CD8-positive, alpha-beta memory T cell (primary cell): ENCODE results near the gene PTRH1. TPM values are rescaled to one million over a fixed set of nuclear protein-coding genes. Genes with fewer than 3 reads are reported as not detected.

Experiments used
- CTCF ChIA-PET: fragments of 350-600 bp; sonication (Branson Sonifier 250); formaldehyde crosslinking; loops from one replicate; lab custom pipeline; 2021; ENCODE audit warnings: antibody characterized with exemption; lab: Charles Lee
- POLR2A ChIA-PET: fragments of 350-600 bp; sonication (Branson Sonifier 250); formaldehyde crosslinking; loops from one replicate; lab custom pipeline; 2021; ENCODE audit warnings: antibody characterized with exemption; lab: Charles Lee
- DNase-seq, 5 donors: peaks; one replicate each; pipeline versions ENCODE4 v3.0.0 to v3.0.0-alpha.2; 2020 to 2022; ENCODE audit warnings: mixed read lengths in 1 of 5
- H3K27ac ChIP-seq: one replicate; pipeline ENCODE4 v1.7.0; 2013; ENCODE audit warnings: low read depth, mild to moderate bottlenecking, low read length, moderate library complexity
- H3K27me3 ChIP-seq: 2 replicates; pipeline ENCODE4 v1.7.0; 2013; ENCODE audit warnings: low read length, mild to moderate bottlenecking; ENCODE audit not compliant: insufficient read depth, poor library complexity, severe bottlenecking
- H3K36me3 ChIP-seq: 2 replicates; pipeline ENCODE4 v1.7.0; 2013; ENCODE audit warnings: mild to moderate bottlenecking, low read length, moderate library complexity; ENCODE audit not compliant: insufficient read depth
- H3K4me1 ChIP-seq: 2 replicates; pipeline ENCODE4 v1.7.0; 2013; ENCODE audit warnings: mild to moderate bottlenecking, low read length, moderate library complexity; ENCODE audit not compliant: insufficient read depth
- H3K4me3 ChIP-seq: 2 replicates; pipeline ENCODE4 v1.7.0; 2013; ENCODE audit warnings: mild to moderate bottlenecking, low read length
- H3K9me3 ChIP-seq: 2 replicates; pipeline ENCODE4 v1.7.0; 2013; ENCODE audit warnings: mild to moderate bottlenecking, low read length
- H3K27ac Mint-ChIP-seq, 8 donors: one replicate each; pipeline ENCODE4 v1.8.0; 2020 to 2021; ENCODE audit warnings: mixed read lengths in 8 of 8, mild to moderate bottlenecking in 6 of 8, inconsistent platforms in 3 of 8, moderate library complexity in 3 of 8
- H3K27me3 Mint-ChIP-seq, 2 donors: one replicate each; pipeline ENCODE4 v1.8.0; 2020 to 2021; ENCODE audit warnings: mixed read lengths in 2 of 2, mild to moderate bottlenecking in 1 of 2, moderate library complexity in 1 of 2
- H3K36me3 Mint-ChIP-seq, 3 donors: one replicate each; pipeline ENCODE4 v1.8.0; 2020 to 2021; ENCODE audit warnings: mixed read lengths in 3 of 3, inconsistent platforms in 1 of 3, mild to moderate bottlenecking in 1 of 3
- H3K4me1 Mint-ChIP-seq, 3 donors: one replicate each; pipeline ENCODE4 v1.8.0; 2020 to 2021; ENCODE audit warnings: mixed read lengths in 3 of 3, inconsistent platforms in 1 of 3, mild to moderate bottlenecking in 1 of 3
- H3K4me3 Mint-ChIP-seq, 7 donors: one replicate each; pipeline ENCODE4 v1.8.0; 2020 to 2021; ENCODE audit warnings: mixed read lengths in 7 of 7, mild to moderate bottlenecking in 6 of 7, moderate library complexity in 4 of 7, inconsistent platforms in 2 of 7
- H3K9me3 Mint-ChIP-seq, 5 donors: one replicate each; pipeline ENCODE4 v1.8.0; 2020 to 2022; ENCODE audit warnings: mixed read lengths in 5 of 5, mild to moderate bottlenecking in 3 of 5, moderate library complexity in 2 of 5, inconsistent platforms in 1 of 5
- polyA plus RNA-seq: library from polyadenylated mRNA; unstranded; fragments of 300-500 nt; fragmentation: Illumina TruSeq; gene quantifications from one replicate; pipeline ENCODE4 v1.2.3, GENCODE V29; 2021
- total RNA-seq, 2 experiments: library from RNA; stranded (reverse); gene quantifications; one replicate each; pipeline ENCODE4 v1.2.3, GENCODE V29; 2021

The PTRH1 gene
- total and polyA plus RNA-seq, 3 experiments from 2014 or later: 34.4 to 40.7 (median 35.9) TPM

DNA sequence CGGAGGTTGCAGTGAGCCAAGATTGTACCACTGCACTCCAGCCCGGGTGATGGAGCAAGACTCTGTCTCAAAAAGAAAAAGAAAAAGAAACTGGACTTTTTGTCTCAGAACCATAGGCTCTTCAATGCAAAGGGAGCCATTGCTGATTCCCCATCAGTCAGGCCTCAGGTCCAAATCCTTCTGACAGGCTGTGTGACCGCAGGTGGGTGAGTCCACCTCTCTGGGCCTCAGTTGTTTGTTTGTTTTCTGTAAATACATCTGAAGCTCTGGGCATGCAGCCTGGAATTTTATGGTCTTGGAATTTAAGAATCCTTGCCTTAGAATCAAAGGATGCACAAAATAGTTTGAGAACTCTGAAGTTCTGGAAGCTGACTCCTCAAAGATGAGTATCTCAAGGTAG is 40.8 kb upstream of the PTRH1 start:
- Mint-ChIP-seq H3K4me3 (no peak overlapping the region), H3K9me3 (no peaks in the 10 kb centered on the region), H3K27ac (no peak overlapping the region), H3K27me3 (no peaks in the 10 kb centered on the region), H3K36me3 (peaks cover 0 to 50% (median 0%) of the 10 kb centered on the region in 3 donors), H3K4me1 (peaks cover 12 to 22% (median 18%) of the 10 kb centered on the region in 3 donors)
- Histone ChIP-seq H3K4me1 (no peaks in the 10 kb centered on the region), H3K9me3 (no peaks in the 10 kb centered on the region), H3K4me3 (no peak overlapping the region), H3K27ac (no peak overlapping the region), H3K27me3 (no peaks in the 10 kb centered on the region), H3K36me3 (peaks cover 10% of the 10 kb centered on the region)
- no peak for DNase-seq
- ChIA-PET POLR2A (no interaction called here), CTCF (interaction anchor here (1.4 to 2.5 kb wide), 2 partner anchors 21 to 29 kb away, joined by 3 to 9 read pairs; partner anchors contain the start of genes CDK9 and TOR2A)

GRCh38 chr9:127755061-127756060 is 39.9 kb upstream of the PTRH1 start:
- no peak overlapping the region for H3K4me3 Mint-ChIP-seq
- H3K36me3 ChIP-seq: peaks cover 15% of the 10 kb centered on the region
- peak overlapping the region in 1 of 8 donors; percentile 79 for H3K27ac Mint-ChIP-seq
- H3K27me3 ChIP-seq: no peaks in the 10 kb centered on the region
- H3K4me3 ChIP-seq: no peak overlapping the region
- POLR2A ChIA-PET: no interaction called here
- no peak for DNase-seq
- H3K36me3 Mint-ChIP-seq: peaks cover 3 to 55% (median 3%) of the 10 kb centered on the region in 3 donors
- CTCF ChIA-PET: interaction anchor here (2.5 kb wide), 1 partner anchor 20 kb away, joined by 9 read pairs; the partner anchor contains the start of gene TOR2A
- no peak overlapping the region for H3K27ac ChIP-seq
- peaks cover 16 to 23% (median 19%) of the 10 kb centered on the region in 3 donors for H3K4me1 Mint-ChIP-seq
- H3K9me3 ChIP-seq: no peaks in the 10 kb centered on the region
- H3K4me1 ChIP-seq: no peaks in the 10 kb centered on the region
- no peaks in the 10 kb centered on the region for H3K9me3 Mint-ChIP-seq
- no peaks in the 10 kb centered on the region for H3K27me3 Mint-ChIP-seq

DNA sequence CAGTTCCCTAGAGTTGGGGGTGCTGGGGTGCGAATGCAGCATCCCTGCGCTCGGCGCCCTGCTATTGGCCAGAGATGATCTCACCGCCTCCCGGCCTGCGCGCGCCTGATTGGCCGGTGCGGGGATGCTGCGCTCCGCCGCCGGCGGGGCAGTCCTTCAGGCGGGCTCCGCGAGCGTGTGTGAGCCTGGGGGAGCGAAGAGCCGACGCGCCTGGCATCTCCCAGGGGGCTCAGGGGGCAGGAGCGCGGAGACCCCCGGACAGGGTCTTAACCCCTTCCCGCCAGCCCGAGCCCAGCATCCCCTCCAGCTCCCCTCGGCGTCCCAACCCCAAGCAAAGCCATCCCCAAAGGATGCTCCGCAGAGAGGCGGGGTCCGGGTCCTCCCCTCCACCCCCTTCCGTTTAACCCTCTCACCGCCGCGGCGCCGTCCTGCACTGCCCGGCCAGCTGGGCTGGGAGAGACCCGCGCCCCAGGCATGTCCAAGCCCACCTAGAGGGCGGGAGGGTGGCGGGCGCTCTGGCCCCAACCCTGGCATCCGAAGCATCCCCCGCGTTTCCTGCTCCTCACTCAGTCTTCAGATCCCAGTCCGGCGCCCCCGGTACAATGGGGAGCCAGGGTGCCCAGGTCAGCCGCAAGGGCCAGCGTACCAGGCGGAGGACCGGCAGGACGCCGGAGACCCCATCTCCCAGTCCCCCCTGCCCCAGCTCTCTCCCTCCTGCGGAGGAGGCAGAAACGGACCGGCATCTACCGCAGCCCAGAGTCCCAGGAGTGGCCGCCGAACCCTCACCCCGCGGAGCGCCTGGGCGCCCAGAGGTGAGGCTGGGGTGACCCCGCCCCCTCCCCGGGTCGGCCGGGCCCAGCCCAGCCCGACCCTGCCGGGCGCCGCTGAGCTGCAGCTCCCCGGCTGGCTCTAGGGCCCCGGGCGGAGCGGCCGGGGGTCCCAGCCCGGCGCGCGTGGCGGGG is 38.9 kb upstream of the PTRH1 start:
- H3K9me3 Mint-ChIP-seq: no peaks in the 10 kb centered on the region
- ChIA-PET CTCF (no interaction called here), POLR2A (no interaction called here)
- Histone ChIP-seq H3K27me3 (no peaks in the 10 kb centered on the region), H3K36me3 (peaks cover 22% of the 10 kb centered on the region), H3K4me1 (no peaks in the 10 kb centered on the region), H3K27ac (no peak overlapping the region), H3K4me3 (no peak overlapping the region), H3K9me3 (no peaks in the 10 kb centered on the region)
- H3K4me3 Mint-ChIP-seq: no peak overlapping the region
- peaks cover 4 to 57% (median 5%) of the 10 kb centered on the region in 3 donors for H3K36me3 Mint-ChIP-seq
- no peak for DNase-seq
- no peaks in the 10 kb centered on the region for H3K27me3 Mint-ChIP-seq
- peaks cover 18 to 25% (median 21%) of the 10 kb centered on the region in 3 donors for H3K4me1 Mint-ChIP-seq
- no peak overlapping the region for H3K27ac Mint-ChIP-seq

- Histone ChIP-seq H3K27ac (no peak overlapping the region), H3K4me1 (no peaks in the 10 kb centered on the region), H3K36me3 (peaks cover 30% of the 10 kb centered on the region), H3K9me3 (no peaks in the 10 kb centered on the region), H3K27me3 (no peaks in the 10 kb centered on the region), H3K4me3 (no peak overlapping the region)
- POLR2A ChIA-PET: no interaction called here
- Mint-ChIP-seq H3K27me3 (no peaks in the 10 kb centered on the region), H3K27ac (peak overlapping the region in 1 of 8 donors; percentile 54), H3K4me3 (no peak overlapping the region), H3K4me1 (peaks cover 14 to 21% (median 19%) of the 10 kb centered on the region in 3 donors), H3K9me3 (no peaks in the 10 kb centered on the region), H3K36me3 (peaks cover 4 to 58% (median 5%) of the 10 kb centered on the region in 3 donors)
- CTCF ChIA-PET: no interaction called here
- DNase-seq: no peak
These were observed 38.2 kb upstream of the PTRH1 start for GRCh38 chr9:127753622-127754021.

GRCh38 chr9:127753148-127753547 is 37.7 kb upstream of the PTRH1 start:
- POLR2A ChIA-PET: no interaction called here
- no peak overlapping the region for H3K4me3 Mint-ChIP-seq
- no peak overlapping the region for H3K27ac ChIP-seq
- peaks cover 35% of the 10 kb centered on the region for H3K36me3 ChIP-seq
- peaks cover 4 to 60% (median 5%) of the 10 kb centered on the region in 3 donors for H3K36me3 Mint-ChIP-seq
- no peaks in the 10 kb centered on the region for H3K9me3 ChIP-seq
- CTCF ChIA-PET: no interaction called here
- no peaks in the 10 kb centered on the region for H3K27me3 Mint-ChIP-seq
- no peak for DNase-seq
- no peaks in the 10 kb centered on the region for H3K9me3 Mint-ChIP-seq
- H3K4me1 Mint-ChIP-seq: peaks cover 10 to 20% (median 17%) of the 10 kb centered on the region in 3 donors
- H3K27me3 ChIP-seq: no peaks in the 10 kb centered on the region
- peak overlapping the region in 7 of 8 donors; percentile 17 to 79 (median 58) for H3K27ac Mint-ChIP-seq
- H3K4me1 ChIP-seq: peaks cover 2% of the 10 kb centered on the region
- H3K4me3 ChIP-seq: no peak overlapping the region

GRCh38 chr9:127751269-127752054 is 36.0 kb upstream of the PTRH1 start:
- POLR2A ChIA-PET: no interaction called here

More at GRCh38 chr9:127751269-127752054, 36.0 kb upstream of the PTRH1 start:
- Histone ChIP-seq H3K4me1 (peaks cover 11% of the 10 kb centered on the region), H3K27me3 (no peaks in the 10 kb centered on the region), H3K4me3 (no peak overlapping the region), H3K27ac (no peak overlapping the region), H3K9me3 (no peaks in the 10 kb centered on the region), H3K36me3 (peaks cover 40% of the 10 kb centered on the region)
- Mint-ChIP-seq H3K4me1 (peaks cover 16 to 32% (median 26%) of the 10 kb centered on the region in 3 donors), H3K27me3 (no peaks in the 10 kb centered on the region), H3K4me3 (no peak overlapping the region), H3K9me3 (no peaks in the 10 kb centered on the region), H3K27ac (peak overlapping the region in 6 of 8 donors; percentile 9 to 96 (median 50)), H3K36me3 (peaks cover 4 to 72% (median 5%) of the 10 kb centered on the region in 3 donors)
- DNase-seq: no peak
- CTCF ChIA-PET: no interaction called here
